ENCODE results near the gene PDXDC1. TPM values are rescaled to one million over a fixed set of nuclear protein-coding genes. Genes with fewer than 3 reads are reported as not detected.
"Not testable (repeated sequence)": the region's sequence is repeated elsewhere in the genome, so short reads cannot be mapped to it uniquely, and the experiment has no call there.

Gene PDXDC1
- total RNA-seq, 1 donor from 2014 or later, result 79.7 TPM

DNA sequence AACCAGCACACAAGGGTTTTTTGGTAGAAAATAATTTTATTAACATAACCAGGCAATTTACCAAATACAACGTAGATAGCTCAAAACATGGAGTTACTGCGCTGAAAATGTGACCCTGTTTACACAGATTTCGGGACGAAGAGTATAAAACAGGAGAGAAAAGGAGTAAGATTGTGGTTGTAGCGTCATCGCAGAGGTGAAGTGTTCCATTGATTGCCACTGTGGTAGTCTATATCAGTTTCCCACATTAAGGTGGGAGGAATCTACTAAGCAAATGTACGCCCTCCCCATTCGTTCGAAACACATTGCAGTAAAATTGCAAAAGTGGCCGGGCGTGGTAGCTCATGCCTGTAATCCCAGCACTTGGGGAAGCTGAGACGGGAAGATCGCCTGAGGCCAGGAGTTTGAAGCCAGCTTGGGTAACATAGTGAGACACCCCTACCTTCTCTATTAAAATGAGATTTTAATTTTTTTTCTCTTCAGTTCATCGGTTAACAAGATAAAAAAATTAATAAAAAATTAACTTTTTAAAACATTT, 972 bp upstream of the PDXDC1 start:
- not testable (repeated sequence) for DNase-seq (ENCODE audit: low read depth in 2 of 2)

DNA sequence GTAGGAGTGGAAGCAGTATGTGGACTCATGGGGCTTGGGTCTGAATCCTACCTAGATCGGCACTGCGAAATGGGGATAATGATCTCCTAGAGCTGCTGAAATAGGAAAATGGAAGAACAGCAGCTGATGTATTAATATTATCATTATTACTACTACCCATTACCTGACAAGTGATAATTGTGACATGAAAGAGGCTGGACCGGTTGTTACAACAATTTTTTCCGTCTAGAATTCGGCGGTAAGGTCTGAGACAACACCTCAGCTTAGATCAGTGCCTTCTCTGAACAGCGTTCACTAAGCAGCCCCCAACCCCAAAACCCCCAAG, 533 bp upstream of the PDXDC1 start:
- DNase-seq (ENCODE audit: low read depth in 2 of 2), result peak in 1 of 2 donors; percentile 26

DNA sequence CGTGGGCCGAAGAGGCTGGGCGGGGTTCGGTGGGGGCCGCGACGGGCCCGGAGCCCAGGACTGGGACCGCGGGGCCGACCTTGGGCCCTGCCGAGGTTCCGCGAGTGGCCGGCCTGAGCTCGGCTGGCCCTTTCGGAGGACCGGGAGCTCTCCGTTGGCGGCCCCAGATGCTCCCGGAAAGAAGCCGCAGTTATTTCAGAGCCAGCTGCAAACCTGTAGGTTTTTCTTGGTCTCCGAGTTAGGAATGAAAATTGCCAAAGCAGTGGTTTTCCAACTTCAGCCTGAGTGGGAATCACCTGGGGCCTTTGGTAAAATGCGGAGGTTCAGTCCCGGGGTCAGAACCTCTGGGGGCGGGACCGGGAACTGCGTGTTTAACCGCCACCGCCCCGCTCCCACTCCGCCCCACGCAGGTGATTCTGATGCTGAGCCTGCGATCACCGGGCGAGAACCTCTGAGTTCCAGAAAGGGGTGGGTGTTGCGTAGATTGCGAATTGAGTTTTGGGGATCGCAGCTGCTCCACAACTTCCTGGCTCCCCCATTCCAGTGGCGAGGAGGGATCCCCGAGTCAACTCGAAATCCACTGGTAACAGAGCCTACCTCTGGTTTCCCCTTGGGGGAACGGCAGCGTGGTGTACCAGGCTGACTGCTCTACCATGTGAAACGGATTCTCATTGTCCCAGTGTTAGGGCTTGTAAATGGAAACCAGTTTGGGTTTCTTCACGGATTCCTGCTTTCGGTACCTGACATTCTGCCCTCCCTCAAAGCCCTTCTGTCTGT, 780 bp downstream of the PDXDC1 start:
- DNase-seq (ENCODE audit: low read depth in 2 of 2), result peak in 1 of 2 donors; percentile 30

DNA sequence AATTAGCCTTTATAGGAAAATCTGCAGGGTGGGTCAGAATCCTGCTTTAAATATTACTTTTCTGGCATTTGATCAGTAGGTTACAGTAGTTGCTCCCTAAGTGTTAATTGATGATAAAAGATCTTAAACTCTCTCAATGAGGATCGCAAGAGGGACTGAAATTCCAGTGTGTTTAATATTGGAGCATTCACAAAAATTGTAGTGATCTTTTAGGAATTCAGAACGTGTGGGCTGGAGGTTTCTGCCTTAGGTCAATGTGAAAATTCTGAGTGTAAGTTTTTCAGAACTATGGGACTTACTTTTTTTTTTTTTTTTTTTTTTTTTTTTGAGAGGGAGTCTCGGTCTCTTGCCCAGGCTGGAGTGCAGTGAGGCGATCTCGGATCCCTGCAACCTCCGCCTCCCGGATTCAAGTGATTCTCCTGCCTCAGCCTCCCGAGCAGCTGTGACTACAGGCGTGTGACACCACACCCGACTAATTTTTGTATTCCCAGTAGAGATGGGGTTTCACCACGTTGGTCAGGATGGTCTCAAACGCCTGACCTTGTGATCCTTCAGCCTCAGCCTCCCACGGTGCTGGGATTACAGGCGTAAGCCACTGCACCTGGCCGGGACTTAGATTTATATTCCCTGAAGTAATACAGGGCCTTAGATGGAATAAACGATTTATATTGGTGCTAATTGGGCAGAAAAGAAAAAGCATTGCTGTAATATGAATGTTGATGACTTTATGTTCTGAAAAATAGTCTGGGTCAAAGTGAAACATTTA, 2.3 kb downstream of the PDXDC1 start:
- DNase-seq (ENCODE audit: low read depth in 2 of 2), result not testable (repeated sequence)

DNA sequence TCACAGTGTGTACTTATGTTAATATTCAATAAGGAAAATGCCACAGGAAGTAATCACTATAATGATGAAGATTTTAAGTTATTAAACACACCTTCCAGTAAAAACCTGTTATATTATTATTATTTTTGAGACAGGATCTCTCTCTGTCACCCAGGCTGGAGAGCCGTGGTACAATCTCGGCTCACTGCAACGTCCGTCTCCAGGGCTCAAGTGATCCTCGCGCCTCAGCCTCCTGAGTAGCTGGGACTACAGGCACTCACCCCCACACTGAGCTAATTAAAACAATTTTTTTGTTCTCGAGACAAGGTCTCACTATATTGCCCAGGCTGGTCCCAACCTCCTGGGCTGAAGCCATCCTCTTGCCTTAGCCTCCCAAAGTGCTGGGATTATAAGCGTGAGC, 3.5 kb downstream of the PDXDC1 start:
- not testable (repeated sequence) for DNase-seq (ENCODE audit: low read depth in 2 of 2)

DNA sequence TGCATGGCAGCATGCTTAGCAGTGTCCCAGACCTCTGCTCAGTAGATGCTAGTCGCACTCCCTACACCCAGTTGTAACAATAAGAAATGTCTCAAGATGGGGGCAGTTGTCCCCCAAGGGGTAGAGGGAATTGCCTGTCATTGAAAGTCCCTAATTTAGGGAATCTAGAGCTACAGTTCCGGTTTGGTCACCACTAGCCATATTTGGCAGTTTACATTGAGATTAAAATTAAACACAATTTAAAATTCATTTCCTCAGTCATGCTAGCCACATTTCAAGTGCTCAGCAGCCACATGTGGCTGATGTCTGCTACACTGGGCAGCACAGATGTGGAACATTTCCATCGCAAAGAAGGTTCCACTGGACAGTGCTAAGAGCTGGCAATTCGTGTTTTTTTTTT, 4.1 kb downstream of the PDXDC1 start:
- DNase-seq (ENCODE audit: low read depth in 2 of 2), result not testable (repeated sequence)

DNA sequence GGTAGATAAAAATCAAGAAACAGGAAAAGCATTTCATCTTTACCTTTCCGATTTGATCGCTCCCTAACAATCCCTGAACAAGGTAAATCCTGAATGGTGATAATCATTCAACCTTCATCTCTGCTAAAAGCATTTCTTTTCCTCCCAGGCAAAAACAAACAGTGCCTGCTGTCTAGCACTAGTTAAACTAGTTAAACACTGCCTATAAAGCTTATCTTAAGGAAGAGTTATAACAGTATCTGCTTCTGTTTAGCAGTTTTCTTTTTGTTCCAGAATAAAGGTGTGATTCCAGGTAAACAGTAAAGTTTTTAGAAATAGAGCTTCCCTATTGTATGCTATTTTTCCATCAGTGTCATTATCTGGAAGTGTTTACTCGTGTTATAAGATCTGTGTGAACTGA, 6.4 kb downstream of the PDXDC1 start:
- not testable (repeated sequence) for DNase-seq (ENCODE audit: low read depth in 2 of 2)

DNA sequence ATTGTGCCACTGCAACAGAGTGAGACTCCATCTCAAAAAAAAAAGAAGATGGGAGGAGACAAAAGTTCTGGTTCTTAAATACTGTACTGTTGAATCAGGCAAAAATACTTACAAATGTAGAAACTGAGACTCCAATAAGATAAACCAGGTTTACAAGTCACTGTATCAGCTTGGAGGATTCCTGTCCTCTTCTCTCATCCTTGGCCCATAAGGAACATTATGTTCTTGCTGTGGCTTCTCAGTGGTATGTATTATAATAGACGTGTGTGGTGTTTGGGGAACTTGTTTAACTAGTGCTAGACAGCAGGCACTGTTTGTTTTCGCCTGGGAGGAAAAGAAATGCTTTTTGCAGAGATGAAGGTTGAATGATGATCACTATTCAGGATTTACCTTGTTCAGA, 7.7 kb downstream of the PDXDC1 start:
- DNase-seq (ENCODE audit: low read depth in 2 of 2), result not testable (repeated sequence)

DNA sequence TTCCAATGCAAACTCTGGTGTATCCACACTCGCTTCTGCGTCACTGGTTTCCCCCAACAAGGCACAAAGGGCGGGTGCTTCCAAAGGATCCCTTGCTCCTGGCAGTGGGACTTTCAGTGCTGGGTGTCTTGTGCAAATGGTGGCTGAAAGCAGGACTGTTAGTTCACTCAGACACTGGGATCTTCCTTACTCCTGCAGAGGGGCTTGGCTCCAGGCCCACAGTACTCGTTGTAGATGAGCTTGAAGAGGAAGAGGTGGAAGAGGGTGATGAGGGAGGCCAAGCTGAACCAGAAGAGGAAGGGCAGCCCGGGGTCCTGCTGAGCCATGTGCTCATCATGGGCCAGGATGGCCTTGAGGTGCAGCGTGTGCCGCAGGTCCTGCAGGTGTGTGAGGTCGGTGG, 13.3 kb downstream of the PDXDC1 start:
- DNase-seq (ENCODE audit: low read depth in 2 of 2), result not testable (repeated sequence)

DNA sequence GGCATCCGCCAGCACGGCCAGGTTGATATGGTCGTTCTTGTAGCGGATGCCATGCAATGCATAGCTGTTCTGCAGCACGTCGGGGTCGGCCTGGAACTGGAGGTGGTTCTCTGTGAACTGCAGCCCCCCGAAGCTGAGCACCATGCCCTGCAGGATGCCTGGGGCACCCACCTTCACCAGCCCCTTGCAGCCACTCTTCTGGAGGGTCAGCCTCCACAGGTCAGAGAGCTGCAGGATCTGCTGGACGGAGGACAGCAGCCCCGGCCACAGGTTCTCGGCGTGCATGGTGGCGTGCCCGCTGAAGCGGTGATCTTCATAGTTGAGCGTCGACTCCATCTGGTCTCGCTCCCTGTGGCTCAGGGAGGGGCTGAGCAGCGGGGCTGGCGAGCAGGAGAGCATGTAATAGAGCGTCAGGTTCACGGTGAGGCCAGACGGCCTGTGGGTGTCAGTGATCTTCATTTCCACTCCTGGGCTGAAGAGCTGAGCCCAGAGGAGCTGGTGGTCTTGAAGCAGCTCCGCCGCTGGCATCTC, 13.9 kb downstream of the PDXDC1 start:
- DNase-seq (ENCODE audit: low read depth in 2 of 2), result not testable (repeated sequence)

DNA sequence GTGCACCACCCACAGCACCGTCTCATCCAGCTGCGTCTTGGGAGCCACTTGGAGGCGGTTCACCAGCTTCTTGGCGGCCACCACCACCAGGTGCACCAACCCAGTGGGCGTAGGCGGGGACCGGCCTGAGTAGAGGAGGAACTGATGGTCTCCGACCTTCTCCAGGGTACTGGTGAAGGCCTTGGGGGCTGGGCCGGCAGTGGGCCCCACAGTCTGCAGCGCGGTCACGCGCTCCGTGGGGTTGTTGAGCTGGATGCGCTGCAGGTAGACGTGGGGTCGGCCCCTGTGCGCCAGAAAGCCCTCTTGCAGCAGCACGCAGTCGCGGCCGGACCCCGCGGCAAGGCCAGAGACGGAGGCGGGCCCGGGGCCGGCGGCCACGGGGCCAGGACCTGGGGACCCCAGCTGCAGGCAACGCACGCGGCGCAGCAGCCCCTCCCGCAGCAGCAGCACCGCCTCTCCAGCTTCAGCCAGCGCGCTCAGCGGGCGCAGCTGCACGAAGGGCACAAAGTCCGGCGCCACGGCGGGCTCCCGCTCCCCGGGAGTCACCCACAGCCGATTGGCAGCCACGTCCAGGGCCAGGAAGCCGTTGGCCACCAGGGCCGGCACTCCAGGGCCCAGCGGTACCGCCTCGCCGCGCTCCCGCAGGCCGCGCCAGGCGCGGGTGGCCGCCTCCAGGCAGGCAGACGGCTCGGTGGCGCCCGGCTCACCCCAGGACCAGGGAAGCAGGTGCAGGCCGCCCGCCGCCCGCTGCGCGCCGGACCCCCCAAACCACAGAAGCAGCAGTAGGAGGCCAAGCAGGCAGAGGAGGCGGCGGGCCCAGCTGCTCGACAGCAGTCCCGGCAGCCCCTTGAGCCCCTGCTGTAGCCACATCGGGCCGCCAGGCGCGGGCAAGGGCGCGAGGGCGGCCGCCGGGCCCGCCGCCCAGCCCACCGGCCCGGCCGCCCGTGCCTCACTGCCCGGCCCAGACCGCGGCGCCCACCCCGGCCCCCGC, 14.8 kb downstream of the PDXDC1 start:
- not testable (repeated sequence) for DNase-seq (ENCODE audit: low read depth in 2 of 2)

DNA sequence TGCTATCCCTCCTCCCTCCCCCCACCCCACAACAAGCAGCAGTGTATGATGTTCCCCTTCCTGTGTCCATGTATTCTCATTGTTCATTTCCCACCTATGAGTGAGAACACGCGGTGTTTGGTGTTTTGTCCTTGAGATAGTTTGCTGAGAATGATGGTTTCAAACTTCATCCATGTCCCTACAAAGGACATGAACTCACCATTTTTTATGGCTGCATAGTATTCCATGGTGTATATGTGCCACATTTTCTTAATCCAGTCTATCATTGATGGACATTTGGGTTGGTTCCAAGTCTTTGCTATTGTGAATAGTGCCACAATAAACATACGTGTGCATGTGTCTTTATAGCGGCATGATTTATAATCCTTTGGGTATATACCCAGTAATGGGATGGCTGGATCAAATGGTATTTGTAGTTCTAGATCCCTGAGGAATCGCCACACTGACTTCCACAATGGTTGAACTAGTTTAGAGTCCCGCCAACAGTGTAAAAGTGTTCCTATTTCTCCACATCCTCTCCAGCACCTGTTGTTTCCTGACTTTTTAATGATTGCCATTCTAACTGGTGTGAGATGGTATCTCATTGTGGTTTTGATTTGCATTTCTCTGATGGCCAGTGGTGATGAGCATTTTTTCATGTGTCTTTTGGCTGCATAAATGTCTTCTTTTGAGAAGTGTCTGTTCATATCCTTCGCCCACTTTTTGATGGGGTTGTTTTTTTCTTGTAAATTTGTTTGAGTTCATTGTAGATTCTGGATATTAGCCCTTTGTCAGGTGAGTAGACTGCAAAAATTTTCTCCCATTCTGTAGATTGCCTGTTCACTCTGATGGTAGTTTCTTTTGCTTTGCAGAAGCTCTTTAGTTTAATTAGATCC, 18.7 kb downstream of the PDXDC1 start:
- DNase-seq (ENCODE audit: low read depth in 2 of 2), result not testable (repeated sequence)

DNA sequence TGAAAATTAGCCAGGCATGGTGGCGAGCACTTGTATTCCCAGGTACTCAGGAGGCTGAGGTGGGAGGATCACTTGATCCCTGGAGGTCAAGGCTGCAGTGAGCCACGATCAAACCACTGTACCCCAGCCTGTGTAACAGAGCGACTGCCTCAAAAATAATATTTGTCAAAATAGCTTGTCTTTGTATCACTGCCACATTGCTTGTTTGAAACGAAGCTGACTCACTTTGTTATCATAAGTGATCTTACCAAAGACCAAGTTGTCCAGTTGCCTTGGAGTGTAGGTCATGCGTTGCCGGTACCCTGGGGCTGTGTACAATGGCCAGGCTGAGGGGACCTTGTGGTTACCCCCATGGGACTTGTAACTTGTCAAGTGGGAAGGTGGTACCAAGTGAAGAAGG, 21.9 kb downstream of the PDXDC1 start:
- peak in 1 of 2 donors; percentile 7 for DNase-seq (ENCODE audit: low read depth in 2 of 2)

DNA sequence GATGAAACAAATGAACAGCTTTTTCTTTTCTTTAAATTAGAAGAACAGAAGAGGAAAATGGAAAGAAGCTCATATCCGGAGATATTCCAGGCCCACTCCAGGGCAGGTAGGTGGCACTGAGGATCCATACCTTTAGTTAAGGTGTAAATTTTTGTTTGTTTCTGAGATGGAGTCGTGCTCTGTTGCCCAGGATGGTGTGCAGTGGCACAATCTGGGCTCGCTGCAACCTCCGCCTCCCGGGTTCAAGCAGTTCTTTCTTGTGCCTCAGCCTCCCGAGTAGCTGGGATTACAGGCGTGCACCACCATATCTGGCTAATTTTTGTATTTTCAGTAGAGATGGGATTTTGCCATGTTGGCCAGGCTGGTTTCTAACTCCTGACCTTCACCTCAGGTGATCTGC, 23.5 kb downstream of the PDXDC1 start:
- DNase-seq (ENCODE audit: low read depth in 2 of 2), result not testable (repeated sequence)

DNA sequence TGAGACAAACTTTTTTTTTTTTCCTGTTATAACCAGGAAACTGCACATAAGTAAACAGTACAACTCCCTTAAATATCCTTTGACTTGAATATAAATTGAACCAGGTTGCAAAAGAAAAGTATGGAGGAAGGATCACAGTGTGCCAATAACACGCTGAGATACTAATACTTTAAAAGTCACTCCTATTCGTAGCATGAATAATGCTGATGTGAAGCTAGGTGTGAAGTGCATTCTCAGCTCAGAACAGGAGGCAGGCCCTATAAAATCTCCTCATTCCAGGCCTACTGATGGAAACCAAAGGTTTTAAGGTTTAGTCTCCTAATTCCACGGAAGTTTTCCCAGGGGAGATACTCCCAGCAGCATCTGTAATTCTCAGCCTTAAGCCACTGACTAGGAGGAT, 25.0 kb downstream of the PDXDC1 start:
- DNase-seq (ENCODE audit: low read depth in 2 of 2), result not testable (repeated sequence)

DNA sequence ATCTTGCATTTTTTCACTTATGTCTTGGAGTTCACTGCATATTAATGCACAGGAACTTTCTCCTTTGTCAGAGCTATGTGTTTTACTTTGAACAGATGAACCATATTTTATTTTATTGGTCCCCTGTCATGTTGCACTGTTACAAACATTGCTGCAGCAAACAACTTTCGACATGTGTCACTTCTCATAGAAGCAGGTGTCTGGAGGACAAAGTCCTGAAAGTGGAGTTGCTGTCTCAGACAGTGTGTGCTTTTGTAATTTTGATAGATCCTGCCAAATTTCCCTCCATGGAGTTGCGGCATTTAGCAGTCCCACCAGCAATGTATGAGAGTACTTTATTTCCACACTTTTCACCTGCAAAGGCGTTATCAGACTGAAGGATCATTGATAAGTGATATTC, 27.6 kb downstream of the PDXDC1 start:
- not testable (repeated sequence) for DNase-seq (ENCODE audit: low read depth in 2 of 2)

DNA sequence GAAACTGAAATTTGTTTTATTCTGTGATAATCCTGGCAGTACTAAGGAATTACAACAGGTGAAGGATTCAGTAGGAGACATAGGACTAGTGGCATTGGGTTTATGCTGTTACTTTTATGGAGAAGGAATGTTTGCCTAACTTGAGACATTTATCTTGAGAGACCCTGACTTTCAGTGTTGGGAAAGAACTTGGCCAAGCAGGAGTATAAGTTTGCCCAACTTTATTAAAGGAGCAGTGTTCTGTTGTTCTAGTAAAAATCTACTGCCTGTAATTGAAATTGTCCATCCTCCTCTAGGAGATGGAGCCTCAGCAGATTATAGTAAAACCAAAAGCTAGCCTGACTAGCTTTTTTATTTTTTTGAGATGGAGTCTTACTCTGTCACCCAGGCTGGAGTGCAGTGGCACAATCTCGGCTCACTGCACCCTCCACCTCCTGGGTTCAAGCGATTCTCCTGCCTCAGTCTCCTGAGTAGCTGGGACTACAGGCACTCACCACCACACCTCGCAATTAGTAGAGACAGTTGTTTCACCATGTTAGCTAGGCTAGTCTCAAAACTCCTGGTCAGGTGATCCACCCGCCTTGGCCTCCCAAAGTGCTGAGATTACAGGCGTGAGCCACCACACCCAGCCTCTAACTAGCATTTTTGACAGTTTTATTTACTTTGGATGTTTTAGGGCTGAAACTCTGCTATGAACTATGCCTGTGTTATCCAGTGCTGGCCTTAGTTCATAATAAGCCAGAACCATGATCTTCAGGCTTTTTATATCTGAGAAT, 30.7 kb downstream of the PDXDC1 start:
- DNase-seq (ENCODE audit: low read depth in 2 of 2), result not testable (repeated sequence)

DNA sequence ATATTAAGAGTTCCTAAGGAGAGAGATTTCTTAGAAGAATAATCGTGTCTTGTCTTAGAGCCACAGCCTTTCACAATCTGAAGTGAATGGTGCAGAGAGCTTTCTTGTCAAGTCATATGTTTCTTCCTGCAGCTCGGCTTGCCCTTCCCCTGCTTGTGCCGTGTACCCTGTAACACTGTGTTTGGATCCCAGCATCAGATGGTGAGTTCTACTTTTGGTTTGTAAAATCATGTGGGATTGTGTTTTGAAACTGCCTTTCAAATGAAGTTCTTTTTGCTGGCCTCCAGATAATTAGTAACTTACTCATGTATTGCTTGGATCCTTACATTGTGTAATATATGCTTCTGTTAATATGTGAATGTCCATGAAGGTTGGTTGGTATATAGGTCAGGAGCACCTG, 33.8 kb downstream of the PDXDC1 start:
- not testable (repeated sequence) for DNase-seq (ENCODE audit: low read depth in 2 of 2)

DNA sequence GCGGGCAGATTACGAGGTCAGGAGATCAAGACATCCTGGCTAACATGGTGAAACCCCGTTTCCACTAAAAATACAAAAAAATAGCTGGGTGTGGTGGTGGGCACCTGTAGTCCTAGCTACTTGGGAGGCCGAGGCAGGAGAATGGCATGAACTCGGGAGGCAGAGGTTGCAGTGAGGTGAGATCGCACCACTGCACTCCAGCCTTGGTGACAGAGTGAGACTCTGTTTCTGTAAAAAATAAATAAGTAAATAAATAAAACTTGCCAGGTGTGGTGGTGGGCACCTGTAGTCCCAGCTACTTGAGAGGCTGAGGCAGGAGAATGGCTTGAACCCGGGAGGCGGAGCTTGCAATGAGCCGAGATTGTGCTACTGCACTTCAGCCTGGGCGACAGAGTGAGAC, 38.1 kb downstream of the PDXDC1 start:
- DNase-seq (ENCODE audit: low read depth in 2 of 2), result not testable (repeated sequence)

Measured in dermis microvascular lymphatic vessel endothelial cell (primary cell).